22Rv1 (cell line): ENCODE measurements around the gene TMEM82.

ENCODE experiments used
- ZFX ChIP-seq: fragments of 450-650 bp; IDR thresholded peaks from 2 replicates; pipeline ENCODE4 v1.6.1; 2017; ENCODE audit warnings: antibody characterized with exemption, borderline replicate concordance
- TF ChIP-seq, protein P1 (sequence below): fragments of 450-650 bp; IDR thresholded peaks from 2 replicates; pipeline ENCODE4 v1.5.1; 2017; ENCODE audit warnings: mild to moderate bottlenecking

DNA sequence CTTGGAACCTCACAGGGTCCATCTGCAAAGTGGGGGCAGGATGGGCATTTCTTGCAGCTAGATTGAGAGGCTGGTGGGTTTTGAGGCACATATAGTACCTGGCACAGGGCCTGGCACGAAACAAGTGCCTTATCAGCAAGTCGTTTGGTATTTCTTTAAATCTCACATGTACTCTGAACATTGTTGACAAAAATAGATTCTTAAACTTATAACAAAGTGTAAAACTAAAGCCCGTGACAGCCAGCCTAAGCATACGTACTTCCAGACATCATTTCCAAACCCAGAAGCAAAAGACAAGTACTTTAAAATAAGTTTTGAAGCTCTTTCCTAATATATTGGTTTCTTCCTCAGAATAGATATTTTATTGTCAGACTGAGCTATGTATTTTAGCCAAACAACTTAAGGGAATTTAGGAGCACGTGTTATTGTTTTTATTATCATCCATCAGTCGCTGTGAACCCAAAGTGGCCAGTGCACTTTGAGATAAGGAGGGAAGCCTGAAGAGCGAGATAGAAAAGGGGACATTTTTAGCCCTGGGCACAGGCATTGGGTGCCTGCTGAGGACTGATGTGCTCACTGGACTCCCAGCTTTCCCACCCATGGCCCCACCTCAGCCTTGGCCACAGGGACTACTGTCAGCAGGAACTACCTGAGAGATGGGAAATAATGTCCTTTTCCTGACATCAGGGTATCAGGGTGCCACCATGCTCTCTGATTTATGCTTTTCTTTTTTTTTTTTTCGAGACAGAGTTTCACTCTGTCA lies 19.2 kb downstream of the TMEM82 start:
- TF ChIP-seq, protein P1, sequence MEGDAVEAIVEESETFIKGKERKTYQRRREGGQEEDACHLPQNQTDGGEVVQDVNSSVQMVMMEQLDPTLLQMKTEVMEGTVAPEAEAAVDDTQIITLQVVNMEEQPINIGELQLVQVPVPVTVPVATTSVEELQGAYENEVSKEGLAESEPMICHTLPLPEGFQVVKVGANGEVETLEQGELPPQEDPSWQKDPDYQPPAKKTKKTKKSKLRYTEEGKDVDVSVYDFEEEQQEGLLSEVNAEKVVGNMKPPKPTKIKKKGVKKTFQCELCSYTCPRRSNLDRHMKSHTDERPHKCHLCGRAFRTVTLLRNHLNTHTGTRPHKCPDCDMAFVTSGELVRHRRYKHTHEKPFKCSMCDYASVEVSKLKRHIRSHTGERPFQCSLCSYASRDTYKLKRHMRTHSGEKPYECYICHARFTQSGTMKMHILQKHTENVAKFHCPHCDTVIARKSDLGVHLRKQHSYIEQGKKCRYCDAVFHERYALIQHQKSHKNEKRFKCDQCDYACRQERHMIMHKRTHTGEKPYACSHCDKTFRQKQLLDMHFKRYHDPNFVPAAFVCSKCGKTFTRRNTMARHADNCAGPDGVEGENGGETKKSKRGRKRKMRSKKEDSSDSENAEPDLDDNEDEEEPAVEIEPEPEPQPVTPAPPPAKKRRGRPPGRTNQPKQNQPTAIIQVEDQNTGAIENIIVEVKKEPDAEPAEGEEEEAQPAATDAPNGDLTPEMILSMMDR = no peak
- no peak for TF ChIP-seq ZFX
